ENCODE results near the gene ZNF611. TPM values are rescaled to one million over a fixed set of nuclear protein-coding genes. Genes with fewer than 3 reads are reported as not detected.
"Not testable (repeated sequence)": the region's sequence is repeated elsewhere in the genome, so short reads cannot be mapped to it uniquely, and the experiment has no call there.

The ZNF611 gene
- total and polyA plus RNA-seq, 9 of the 15 experiments (the other 6 are each of a cell fraction or from before 2014, with no cell fraction given) = 3.7 to 29.6 (median 12.8) TPM

DNA sequence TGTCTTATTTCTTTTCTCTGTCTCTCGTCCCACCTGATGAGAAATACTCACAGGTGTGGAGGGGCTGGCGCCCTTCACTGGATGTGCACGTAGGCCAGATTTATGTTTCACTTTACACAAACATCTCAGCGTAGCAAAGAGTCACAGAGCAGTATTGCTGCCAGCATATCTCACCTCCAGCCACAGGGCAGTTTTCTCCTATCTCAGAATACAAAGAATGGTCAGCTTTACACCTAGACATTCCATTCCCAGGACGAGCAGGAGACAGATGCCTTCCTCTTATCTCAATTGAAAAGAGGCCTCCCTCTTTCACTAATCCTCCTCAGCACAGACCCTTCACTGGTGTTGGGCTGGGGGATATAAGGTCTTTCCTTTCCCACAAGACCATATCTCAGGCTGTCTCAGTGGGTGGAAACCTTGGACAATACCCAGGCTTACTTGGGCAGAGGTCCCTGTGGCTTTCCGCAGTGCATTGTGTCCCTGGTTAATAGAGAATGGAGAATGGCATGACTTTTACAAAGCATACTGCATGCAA is 7.2 kb upstream of the ZNF611 start:
- TF ChIP-seq, protein P1, sequence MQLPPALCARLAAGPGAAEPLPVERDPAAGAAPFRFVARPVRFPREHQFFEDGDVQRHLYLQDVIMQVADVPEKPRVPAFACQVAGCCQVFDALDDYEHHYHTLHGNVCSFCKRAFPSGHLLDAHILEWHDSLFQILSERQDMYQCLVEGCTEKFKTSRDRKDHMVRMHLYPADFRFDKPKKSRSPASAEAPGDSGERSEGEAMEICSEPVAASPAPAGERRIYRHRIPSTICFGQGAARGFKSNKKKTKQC (CRISPR knock-in tag; IDR thresholded peaks at IDR 0.05) = no peak
- TF ChIP-seq SNRNP70 (optimal IDR thresholded peaks at IDR 0.05; ENCODE audit: low read depth, low read length) (no peak), FOXP1 (CRISPR knock-in tag; IDR thresholded peaks at IDR 0.05) (no peak), ZNF561 (CRISPR knock-in tag; conservative IDR thresholded peaks at IDR 0.05) (no peak), SMAD2 (IDR thresholded peaks at IDR 0.05; ENCODE audit: low read depth, low read length) (no peak), EZH2 (IDR thresholded peaks at IDR 0.05; ENCODE audit: borderline replicate concordance, low read depth, low read length) (no peak), ZNF77 (CRISPR knock-in tag; IDR thresholded peaks at IDR 0.05) (no peak)
- FAIRE-seq (no peak), ATAC-seq (no peak), DNase-seq (ENCODE audit: extremely low read depth in 1 of 4, low spot score in 3 of 4) (no peak)
- Histone ChIP-seq H3K36me3 (ENCODE audit: control insufficient read depth, insufficient read depth, low read length) (no peaks in the 10 kb centered on the region), H3K9ac (ENCODE audit: insufficient read depth in 1 of 2, low read depth in 2 of 2, low read length in 2 of 2) (peak overlapping the region in 1 of 2 experiments; percentile 52; a peak in 1 of 4 replicates), H3K4me3 (no peak overlapping the region), H4K20me1 (replicated peaks; ENCODE audit: control insufficient read depth, insufficient read depth, low read length) (no peaks in the 10 kb centered on the region), H3K9me3 (replicated peaks; ENCODE audit: control insufficient read depth, insufficient read depth, low read depth, low read length) (peaks cover 2% of the 10 kb centered on the region; the same call in 1 of the 2 replicates), H3K4me1 (replicated peaks in 1 of 2; ENCODE audit: control insufficient read depth in 2 of 2, insufficient read depth in 2 of 2, low read length in 2 of 2) (peaks cover 0 to 6% of the 10 kb centered on the region in 2 experiments; a peak in 3 of 5 replicates), H2AFZ (ENCODE audit: low read depth, low read length) (no peak overlapping the region), H3K4me2 (ENCODE audit: insufficient read depth, low read length) (no peak overlapping the region), H3K27me3 (ENCODE audit: control insufficient read depth in 2 of 2, insufficient read depth in 2 of 2, low read length in 2 of 2) (no peaks in the 10 kb centered on the region), H3K9me1 (ENCODE audit: control insufficient read depth, insufficient read depth, low read length) (no peaks in the 10 kb centered on the region), H3K79me2 (ENCODE audit: control insufficient read depth, insufficient read depth, low read length) (no peaks in the 10 kb centered on the region), H3K27ac (ENCODE audit: extremely low read depth, low read depth, low read length) (no peak overlapping the region)
- POLR2A ChIA-PET = interaction anchor here (0.6 kb wide), 1 partner anchor 48 kb away, joined by 4 read pairs; no protein-coding TSS in a partner anchor
- BruUV-seq (replicated peaks) = no TSS peak
- CTCF ChIA-PET (ENCODE audit: low intra/inter-chr PET ratio) = no interaction called here
- in situ Hi-C loops (cut with MboI) = no loop called here
- intact Hi-C loops (cut with micrococcal nuclease) = no loop called here
- WGBS (ENCODE audit: insufficient coverage, low coverage, missing lambda C conversion rate) = 18% methylated on average over 5 of the region's 6 CpGs

DNA sequence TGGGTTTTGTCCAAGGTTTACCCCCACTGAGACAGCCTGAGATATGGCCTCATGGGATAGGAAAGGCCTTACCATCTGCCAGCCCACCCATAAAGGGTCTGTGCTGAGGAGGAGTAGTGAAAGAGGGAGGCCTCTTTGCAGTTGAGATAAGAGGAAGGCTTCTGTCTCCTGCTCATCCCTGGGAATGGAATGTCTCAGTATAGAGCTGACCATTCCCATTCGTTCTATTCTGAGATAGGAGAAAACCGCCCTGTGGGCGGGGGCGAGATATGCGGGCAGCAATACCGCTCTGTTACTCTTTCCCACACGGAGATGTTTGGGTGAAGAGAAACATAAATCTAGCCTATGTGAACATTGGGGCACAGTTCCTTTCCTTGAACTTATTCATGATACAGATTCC is 6.5 kb upstream of the ZNF611 start:
- H3K9me3 ChIP-seq (replicated peaks; ENCODE audit: control insufficient read depth, insufficient read depth, low read depth, low read length); BruUV-seq (replicated peaks); H3K27ac ChIP-seq (ENCODE audit: extremely low read depth, low read depth, low read length); CTCF ChIA-PET (ENCODE audit: low intra/inter-chr PET ratio); intact Hi-C loops (cut with micrococcal nuclease); H3K79me2 ChIP-seq (ENCODE audit: control insufficient read depth, insufficient read depth, low read length); H3K4me3 ChIP-seq; H3K4me1 ChIP-seq (replicated peaks in 1 of 2; ENCODE audit: control insufficient read depth in 2 of 2, insufficient read depth in 2 of 2, low read length in 2 of 2); H2AFZ ChIP-seq (ENCODE audit: low read depth, low read length); ATAC-seq; in situ Hi-C loops (cut with MboI); H3K27me3 ChIP-seq (ENCODE audit: control insufficient read depth in 2 of 2, insufficient read depth in 2 of 2, low read length in 2 of 2); H3K9ac ChIP-seq (ENCODE audit: insufficient read depth in 1 of 2, low read depth in 2 of 2, low read length in 2 of 2); H3K36me3 ChIP-seq (ENCODE audit: control insufficient read depth, insufficient read depth, low read length); H3K9me1 ChIP-seq (ENCODE audit: control insufficient read depth, insufficient read depth, low read length); H3K4me2 ChIP-seq (ENCODE audit: insufficient read depth, low read length); POLR2A ChIA-PET; H4K20me1 ChIP-seq (replicated peaks; ENCODE audit: control insufficient read depth, insufficient read depth, low read length); FAIRE-seq; DNase-seq (ENCODE audit: extremely low read depth in 1 of 4, low spot score in 3 of 4): not testable (repeated sequence)
- WGBS (ENCODE audit: insufficient coverage, low coverage, missing lambda C conversion rate) = 25% methylated on average over 7 of the region's 7 CpGs

Data from K562 (cell line).